ENCODE data around the gene OR2H1. TPM values are rescaled to one million over a fixed set of nuclear protein-coding genes. Genes with fewer than 3 reads are reported as not detected.

Gene OR2H1
- total RNA-seq, 1 donor from 2014 or later: not detected

DNA sequence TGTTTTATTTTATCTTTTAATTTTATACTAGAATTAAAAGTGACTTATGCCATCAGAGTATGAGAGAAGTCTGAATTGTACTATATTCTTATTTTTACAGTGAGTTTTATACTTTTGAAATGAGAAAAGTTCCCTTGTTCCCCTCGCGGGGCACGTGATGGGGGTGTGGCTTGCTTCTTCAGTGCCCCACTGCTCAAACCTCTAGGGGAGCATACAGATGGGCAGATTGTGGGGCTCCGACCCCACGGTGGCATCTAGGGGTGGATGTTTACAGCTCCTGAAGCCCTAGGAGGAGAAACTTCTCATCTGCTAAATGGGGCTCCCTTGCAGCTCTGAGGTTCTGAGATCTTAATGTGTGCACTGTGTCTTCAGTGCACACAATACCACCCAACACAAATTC is 42.7 kb downstream of the OR2H1 start:
- Histone ChIP-seq H3K27me3 (no peaks in the 10 kb centered on the region), H2AFZ (replicated peaks) (no peak overlapping the region), H3K9me3 (ENCODE audit: low read depth) (no peaks in the 10 kb centered on the region), H3K36me3 (no peaks in the 10 kb centered on the region), H3F3A (ENCODE audit: low read depth) (no peaks in the 10 kb centered on the region), H3K9ac (no peak overlapping the region), H3K4me2 (no peak overlapping the region), H3K4me3 (no peak overlapping the region), H3K79me2 (ENCODE audit: low read depth) (no peaks in the 10 kb centered on the region), H4K20me1 (ENCODE audit: low read depth) (no peaks in the 10 kb centered on the region), H3K27ac (no peak overlapping the region), H3K4me1 (no peaks in the 10 kb centered on the region)
- Mint-ChIP-seq H3K27me3 (ENCODE audit: insufficient read depth, low read depth) (peaks cover 2% of the 10 kb centered on the region), H3K36me3 (no peaks in the 10 kb centered on the region), H3K27ac (no peak overlapping the region), H3K4me1 (peaks cover 4% of the 10 kb centered on the region), H3K9me3 (no peaks in the 10 kb centered on the region), H3K4me3 (no peak overlapping the region)
- no peak for DNase-seq (ENCODE audit: low spot score)
- TF ChIP-seq, protein P1, sequence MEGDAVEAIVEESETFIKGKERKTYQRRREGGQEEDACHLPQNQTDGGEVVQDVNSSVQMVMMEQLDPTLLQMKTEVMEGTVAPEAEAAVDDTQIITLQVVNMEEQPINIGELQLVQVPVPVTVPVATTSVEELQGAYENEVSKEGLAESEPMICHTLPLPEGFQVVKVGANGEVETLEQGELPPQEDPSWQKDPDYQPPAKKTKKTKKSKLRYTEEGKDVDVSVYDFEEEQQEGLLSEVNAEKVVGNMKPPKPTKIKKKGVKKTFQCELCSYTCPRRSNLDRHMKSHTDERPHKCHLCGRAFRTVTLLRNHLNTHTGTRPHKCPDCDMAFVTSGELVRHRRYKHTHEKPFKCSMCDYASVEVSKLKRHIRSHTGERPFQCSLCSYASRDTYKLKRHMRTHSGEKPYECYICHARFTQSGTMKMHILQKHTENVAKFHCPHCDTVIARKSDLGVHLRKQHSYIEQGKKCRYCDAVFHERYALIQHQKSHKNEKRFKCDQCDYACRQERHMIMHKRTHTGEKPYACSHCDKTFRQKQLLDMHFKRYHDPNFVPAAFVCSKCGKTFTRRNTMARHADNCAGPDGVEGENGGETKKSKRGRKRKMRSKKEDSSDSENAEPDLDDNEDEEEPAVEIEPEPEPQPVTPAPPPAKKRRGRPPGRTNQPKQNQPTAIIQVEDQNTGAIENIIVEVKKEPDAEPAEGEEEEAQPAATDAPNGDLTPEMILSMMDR (IDR thresholded peaks at IDR 0.05): no peak
- TF ChIP-seq EZH2 (IDR thresholded peaks at IDR 0.05) (no peak), EZH2phosphoT487 (IDR thresholded peaks at IDR 0.05) (no peak)

DNA sequence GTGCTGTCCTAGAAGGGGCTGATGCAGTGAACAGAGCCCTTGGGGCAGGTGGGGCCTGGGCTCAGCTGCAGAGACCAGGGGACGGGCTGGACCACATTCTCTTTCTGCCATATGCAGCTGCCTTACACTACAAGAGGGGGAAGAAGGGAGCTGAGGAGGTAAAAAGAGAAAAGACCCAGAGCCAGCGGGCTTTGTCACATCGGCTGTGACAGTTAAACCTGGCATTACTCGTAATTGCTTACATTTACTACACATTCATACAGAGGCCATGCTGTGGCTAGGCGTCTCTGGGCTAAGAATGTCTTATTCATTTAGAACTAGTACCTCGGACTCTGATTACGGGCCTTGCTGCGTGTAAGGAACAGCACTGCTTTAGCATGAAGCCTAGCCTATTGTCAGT is 43.6 kb downstream of the OR2H1 start:
- no peaks in the 10 kb centered on the region for H3K36me3 ChIP-seq
- H3K4me1 ChIP-seq: no peaks in the 10 kb centered on the region
- peaks cover 4% of the 10 kb centered on the region for H3K27me3 Mint-ChIP-seq (ENCODE audit: insufficient read depth, low read depth)
- H3K4me3 Mint-ChIP-seq: no peak overlapping the region
- H3F3A ChIP-seq (ENCODE audit: low read depth): no peaks in the 10 kb centered on the region
- H3K4me2 ChIP-seq: no peak overlapping the region
- DNase-seq (ENCODE audit: low spot score): no peak
- H3K4me3 ChIP-seq: no peak overlapping the region
- peaks cover 4% of the 10 kb centered on the region for H3K4me1 Mint-ChIP-seq
- no peak overlapping the region for H3K27ac Mint-ChIP-seq
- H2AFZ ChIP-seq (replicated peaks): no peak overlapping the region
- H3K9me3 Mint-ChIP-seq: peaks cover 2% of the 10 kb centered on the region
- H3K9me3 ChIP-seq (ENCODE audit: low read depth): no peaks in the 10 kb centered on the region
- H3K36me3 Mint-ChIP-seq: peaks cover 2% of the 10 kb centered on the region
- H4K20me1 ChIP-seq (ENCODE audit: low read depth): no peaks in the 10 kb centered on the region
- no peak overlapping the region for H3K27ac ChIP-seq
- H3K27me3 ChIP-seq: no peaks in the 10 kb centered on the region
- no peaks in the 10 kb centered on the region for H3K79me2 ChIP-seq (ENCODE audit: low read depth)
- TF ChIP-seq EZH2 (IDR thresholded peaks at IDR 0.05) (no peak), EZH2phosphoT487 (IDR thresholded peaks at IDR 0.05) (no peak)
- TF ChIP-seq, protein P1 (IDR thresholded peaks at IDR 0.05): no peak
- H3K9ac ChIP-seq: no peak overlapping the region

DNA sequence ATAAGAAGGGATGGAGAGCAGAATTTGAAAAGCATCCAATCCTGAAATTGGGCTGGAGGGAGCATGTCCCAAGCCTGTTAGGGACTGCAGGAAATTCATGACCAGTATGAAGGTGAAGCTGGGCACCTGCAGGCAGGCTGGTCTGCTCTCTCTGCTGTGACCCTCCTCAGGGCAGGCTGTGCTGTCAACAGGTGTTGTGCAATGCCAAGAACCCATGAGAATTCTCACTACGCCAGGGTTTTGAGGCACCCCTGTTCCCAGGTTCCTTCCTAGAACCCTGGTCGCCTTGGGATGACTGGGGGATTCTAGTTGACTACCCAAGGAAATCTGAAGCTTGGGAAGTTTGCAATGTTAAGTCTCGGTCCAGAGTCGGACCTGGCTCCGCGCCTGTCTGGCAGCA is 44.2 kb downstream of the OR2H1 start:
- no peaks in the 10 kb centered on the region for H3K79me2 ChIP-seq (ENCODE audit: low read depth)
- H3K4me3 ChIP-seq: no peak overlapping the region
- H2AFZ ChIP-seq (replicated peaks): no peak overlapping the region
- no peak overlapping the region for H3K4me2 ChIP-seq
- no peaks in the 10 kb centered on the region for H3F3A ChIP-seq (ENCODE audit: low read depth)
- no peaks in the 10 kb centered on the region for H3K9me3 ChIP-seq (ENCODE audit: low read depth)
- H4K20me1 ChIP-seq (ENCODE audit: low read depth): no peaks in the 10 kb centered on the region
- no peak overlapping the region for H3K4me3 Mint-ChIP-seq
- no peak overlapping the region for H3K27ac ChIP-seq
- no peaks in the 10 kb centered on the region for H3K4me1 ChIP-seq
- no peak for TF ChIP-seq EZH2 (IDR thresholded peaks at IDR 0.05)
- TF ChIP-seq, protein P1 (IDR thresholded peaks at IDR 0.05): no peak
- TF ChIP-seq EZH2phosphoT487 (IDR thresholded peaks at IDR 0.05): no peak
- no peaks in the 10 kb centered on the region for H3K27me3 ChIP-seq
- DNase-seq (ENCODE audit: low spot score): no peak
- H3K27ac Mint-ChIP-seq: no peak overlapping the region
- H3K9ac ChIP-seq: no peak overlapping the region
- peaks cover 4% of the 10 kb centered on the region for H3K27me3 Mint-ChIP-seq (ENCODE audit: insufficient read depth, low read depth)
- H3K36me3 Mint-ChIP-seq: peaks cover 2% of the 10 kb centered on the region
- H3K9me3 Mint-ChIP-seq: peaks cover 3% of the 10 kb centered on the region
- H3K4me1 Mint-ChIP-seq: peaks cover 4% of the 10 kb centered on the region
- H3K36me3 ChIP-seq: no peaks in the 10 kb centered on the region
